HepG2 (cell line): ENCODE results near the gene WFDC5.

Experiments
- CTCF ChIP-seq: sonication (generic); formaldehyde crosslinking; IDR thresholded peaks from 2 replicates; pipeline ENCODE4 v1.5.0; 2020; ENCODE audit warnings: mild to moderate bottlenecking, missing genetic modification reagents, moderate library complexity
- POLR2A ChIP-seq, 2 experiments: IDR thresholded peaks; 2 replicates each; pipeline ENCODE4 v1.6.1; 2011; ENCODE audit warnings: low read depth in 2 of 2, low read length in 2 of 2, mild to moderate bottlenecking in 1 of 2, moderate library complexity in 1 of 2; ENCODE audit not compliant: insufficient read depth in 1 of 2
- ZBTB7B ChIP-seq: sonication (generic); formaldehyde crosslinking; IDR thresholded peaks from 2 replicates; pipeline ENCODE4 v1.4.0; 2020; ENCODE audit warnings: missing genetic modification reagents

- no peak for TF ChIP-seq ZBTB7B (CRISPR knock-in tag)
- TF ChIP-seq CTCF (CRISPR knock-in tag) = no peak
- no peak for TF ChIP-seq POLR2A (IDR thresholded peaks at IDR 0.05; ENCODE audit: insufficient read depth in 1 of 2, low read depth in 2 of 2, low read length in 2 of 2)
Observed at GRCh38 chr20:45087097-45087790, 27.7 kb downstream of the WFDC5 start.
